Tibial nerve (tissue), 4 donors: ENCODE measurements around the gene RUFY1. TPM values are rescaled to one million over a fixed set of nuclear protein-coding genes. Genes with fewer than 3 reads are reported as not detected.
"Not testable (repeated sequence)": the region's sequence is repeated elsewhere in the genome, so short reads cannot be mapped to it uniquely, and the experiment has no call there.

Source experiments
- DNase-seq, 2 donors: peaks; one replicate each; pipeline ENCODE4 v3.0.0-alpha.2; 2019; ENCODE audit warnings: low spot score in 2 of 2
- H3K27ac ChIP-seq, 4 donors: fragments of 200-600 bp; sonication (generic) in 3 of 4; one replicate each; pipeline ENCODE4 v1.5.1; 2017 to 2019; ENCODE audit warnings: mild to moderate bottlenecking in 1 of 4
- H3K27me3 ChIP-seq, 2 donors: fragments of 200-600 bp; sonication (generic) in 1 of 2; one replicate each; pipeline versions ENCODE4 v1.5.1 to v1.6.0; 2017 to 2019
- H3K36me3 ChIP-seq, 3 donors: fragments of 200-600 bp; sonication (generic); one replicate each; pipeline ENCODE4 v1.5.1; 2018 to 2019
- H3K4me1 ChIP-seq, 4 donors: fragments of 200-600 bp; sonication (generic) in 3 of 4; one replicate each; pipeline ENCODE4 v1.5.1; 2017 to 2019
- H3K4me3 ChIP-seq, 4 donors: fragments of 200-600 bp; sonication (generic) in 3 of 4; one replicate each; pipeline ENCODE4 v1.5.1; 2017 to 2019; ENCODE audit warnings: mild to moderate bottlenecking in 1 of 4, moderate library complexity in 1 of 4
- H3K9me3 ChIP-seq, 4 donors: fragments of 200-600 bp; sonication (generic) in 3 of 4; one replicate each; pipeline ENCODE4 v1.5.1; 2017 to 2019
- CTCF ChIP-seq, 5 experiments: fragments of 200-600 bp in 3 of 5; fragments of 450-650 bp in 2 of 5; sonication (generic) in 3 of 5; IDR thresholded peaks; one replicate each; pipeline ENCODE4 v1.5.1; 2016 to 2019; ENCODE audit warnings: antibody characterized with exemption in 5 of 5, mild to moderate bottlenecking in 3 of 5, moderate library complexity in 2 of 5
- EP300 ChIP-seq, 2 donors: sonication (generic); formaldehyde crosslinking; IDR thresholded peaks; one replicate each; pipeline ENCODE4 v1.6.1; 2017; ENCODE audit warnings: antibody characterized with exemption in 2 of 2, mild to moderate bottlenecking in 1 of 2
- POLR2A ChIP-seq, 2 donors: fragments of 450-650 bp; IDR thresholded peaks; one replicate each; pipeline ENCODE4 v1.6.1; 2017; ENCODE audit warnings: antibody characterized with exemption in 2 of 2, mild to moderate bottlenecking in 2 of 2, moderate library complexity in 2 of 2
- WGBS, 2 donors: methylation state at CpG; one replicate each; pipeline ENCODE4 v1.1.5; 2018; 5-methylcytosine and 5-hydroxymethylcytosine counted together
- total RNA-seq, 4 donors: library from RNA; depleted of rRNA; stranded (reverse); fragments of >200 nt; gene quantifications; one replicate each; pipeline ENCODE4 v1.1.0, GENCODE V29; 2016

RUFY1 gene
- total RNA-seq, result 10 to 100 TPM; 56.6 to 76.3 (median 71.3) TPM

- TF ChIP-seq EP300 (IDR thresholded peaks at IDR 0.05) (peak in 1 of 2 donors; percentile 78), POLR2A (IDR thresholded peaks at IDR 0.05) (peak; percentile 53 to 92), CTCF (IDR thresholded peaks at IDR 0.05) (peak in 2 of 5 experiments; percentile 57 to 70)
- no peaks in the 10 kb centered on the region for H3K36me3 ChIP-seq
- peak within 1 kb of the TSS; percentile 71 to 94 (median 85) for H3K4me3 ChIP-seq
- DNase-seq, result peak; percentile 62 to 66
- H3K9me3 ChIP-seq, result no peaks in the 10 kb centered on the region
- peak within 1 kb of the TSS; percentile 90 to 98 (median 94) for H3K27ac ChIP-seq
- H3K27me3 ChIP-seq, result no peaks in the 10 kb centered on the region
- H3K4me1 ChIP-seq, result peaks cover 0 to 32% (median 19%) of the 10 kb centered on the region in 4 donors
- 0 to 1% methylated on average over 27 to 71 of the region's 109 CpGs for WGBS, 2 donors
These were observed at the start of gene RUFY1 for GRCh38 chr5:179550511-179551342. RUFY1 (plus strand) TSS chr5:179550554; CDS start chr5:179550570, 16 bp downstream.

- DNase-seq, H3K9me3 ChIP-seq, H3K4me1 ChIP-seq, H3K4me3 ChIP-seq, H3K27me3 ChIP-seq, H3K27ac ChIP-seq, H3K36me3 ChIP-seq: not testable (repeated sequence)
- WGBS, 2 donors, result no CpG with 5 or more reads among the region's 11 CpGs
These were observed 48.4 kb upstream of the RUFY1 start for GRCh38 chr5:179501997-179502396.

DNA sequence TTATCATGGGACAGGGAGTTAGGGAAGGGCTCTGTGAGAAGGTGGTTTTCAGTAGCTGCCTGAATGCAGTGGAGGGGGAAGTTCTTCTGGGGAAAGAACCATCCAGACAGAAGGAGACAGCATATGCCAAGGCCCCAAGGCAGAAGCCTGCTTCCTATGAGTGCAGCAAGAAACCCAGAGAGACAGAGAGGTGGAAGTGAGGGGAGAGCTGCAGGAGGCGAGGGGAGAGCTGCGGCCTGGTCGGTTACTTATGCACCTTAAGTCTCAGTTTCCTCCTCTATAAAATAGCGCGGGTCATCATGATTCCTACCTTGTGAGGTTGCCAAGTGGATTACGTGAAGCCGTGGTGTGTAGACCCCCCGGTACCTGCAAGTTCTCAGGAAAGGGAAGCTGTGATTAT lies 47.9 kb upstream of the RUFY1 start:
- 82 to 91% methylated on average over 5 of the region's 8 CpGs for WGBS, 2 donors
- H3K36me3 ChIP-seq, H3K27me3 ChIP-seq, H3K9me3 ChIP-seq, H3K4me3 ChIP-seq, H3K27ac ChIP-seq, DNase-seq, H3K4me1 ChIP-seq: not testable (repeated sequence)

- no peaks in the 10 kb centered on the region for H3K4me1 ChIP-seq
- H3K36me3 ChIP-seq, result no peaks in the 10 kb centered on the region
- 44 to 45% methylated on average over 7 of the region's 7 CpGs for WGBS, 2 donors
- DNase-seq, result no peak
- no peaks in the 10 kb centered on the region for H3K9me3 ChIP-seq
- H3K27me3 ChIP-seq, result no peaks in the 10 kb centered on the region
- TF ChIP-seq EP300 (IDR thresholded peaks at IDR 0.05), result no peak
- no peak for TF ChIP-seq POLR2A (IDR thresholded peaks at IDR 0.05)
- no peak for TF ChIP-seq CTCF (IDR thresholded peaks at IDR 0.05)
- H3K4me3 ChIP-seq, result no peak overlapping the region
- H3K27ac ChIP-seq, result no peak overlapping the region
These were observed 46.2 kb upstream of the RUFY1 start for GRCh38 chr5:179504191-179504590.

- DNase-seq, result no peak
- H3K36me3 ChIP-seq, result no peaks in the 10 kb centered on the region
- H3K4me1 ChIP-seq, result no peaks in the 10 kb centered on the region
- no peak for TF ChIP-seq POLR2A (IDR thresholded peaks at IDR 0.05)
- TF ChIP-seq CTCF (IDR thresholded peaks at IDR 0.05), result no peak
- no peak for TF ChIP-seq EP300 (IDR thresholded peaks at IDR 0.05)
- no peak overlapping the region for H3K4me3 ChIP-seq
- 44 to 47% methylated on average over 17 of the region's 17 CpGs for WGBS, 2 donors
- H3K27me3 ChIP-seq, result no peaks in the 10 kb centered on the region
- no peak overlapping the region for H3K27ac ChIP-seq
- H3K9me3 ChIP-seq, result no peaks in the 10 kb centered on the region
These were observed 45.6 kb upstream of the RUFY1 start for GRCh38 chr5:179504600-179505396.
